Kidney (tissue), 14 donors: ENCODE data around the gene GPX4. TPM values are rescaled to one million over a fixed set of nuclear protein-coding genes. Genes with fewer than 3 reads are reported as not detected.

Experiments used
- DNase-seq, 5 donors: peaks; one replicate each; pipeline ENCODE4 v3.0.0-alpha.2; 2013 to 2020
- FAIRE-seq: peaks from 2 replicates; lab custom pipeline; 2012; peaks lifted over from hg19 to GRCh38; lab: Jason Lieb, UNC
- H3K27ac ChIP-seq, 2 donors: one replicate each; pipeline ENCODE4 v1.7.0; 2013; ENCODE audit warnings: low read depth in 2 of 2, low read length in 2 of 2, inconsistent platforms in 1 of 2
- H3K27me3 ChIP-seq: one replicate; pipeline ENCODE4 v1.7.1; 2013; ENCODE audit warnings: low read length, inconsistent platforms; ENCODE audit not compliant: control insufficient read depth, insufficient read depth
- H3K36me3 ChIP-seq, 3 donors: one replicate each; pipeline versions ENCODE4 v1.7.0 to v1.7.1; 2013; ENCODE audit warnings: low read length in 3 of 3, control low read depth in 1 of 3, inconsistent platforms in 1 of 3; ENCODE audit not compliant: insufficient read depth in 3 of 3, control insufficient read depth in 2 of 3
- H3K4me1 ChIP-seq, 3 donors: one replicate each; pipeline versions ENCODE4 v1.7.0 to v1.7.1; 2013; ENCODE audit warnings: low read length in 3 of 3, inconsistent platforms in 1 of 3, low read depth in 1 of 3; ENCODE audit not compliant: control insufficient read depth in 2 of 3, insufficient read depth in 2 of 3
- H3K4me3 ChIP-seq, 3 donors: one replicate each; pipeline versions ENCODE4 v1.7.0 to v1.8.1; 2013; ENCODE audit warnings: low read length in 3 of 3, control low read depth in 1 of 3, inconsistent platforms in 1 of 3
- H3K9ac ChIP-seq, 3 donors: one replicate each; pipeline versions ENCODE4 v1.7.0 to v1.7.1; 2013; ENCODE audit warnings: low read length in 3 of 3, control low read depth in 1 of 3, inconsistent platforms in 1 of 3
- H3K9me3 ChIP-seq, 3 donors: one replicate each; pipeline versions ENCODE4 v1.7.0 to v1.7.1; 2013; ENCODE audit warnings: low read length in 3 of 3, control low read depth in 1 of 3, inconsistent platforms in 1 of 3; ENCODE audit not compliant: control insufficient read depth in 2 of 3, insufficient read depth in 1 of 3
- CTCF ChIP-seq: IDR thresholded peaks from 3 replicates; pipeline ENCODE4 v1.5.1; 2012; ENCODE audit warnings: mild to moderate bottlenecking, moderate library complexity, borderline replicate concordance; ENCODE audit not compliant: insufficient read depth; ENCODE audit errors: extremely low read depth
- intact Hi-C: fragments of 100-400 bp; cut with DNase I; formaldehyde crosslinking; loops from one replicate; pipeline ENCODE4 v1.11.1; 2022
- polyA plus RNA-seq: library from polyadenylated mRNA; stranded (reverse); fragments of 350-450 nt; fragmentation: Illumina TruSeq; extraction: RNeasy Lipid Tissue Mini Kit (QIAGEN cat#74804); gene quantifications from one replicate; pipeline ENCODE4 v1.2.3, GENCODE V29; 2014; ENCODE audit warnings: low read depth, low replicate concordance; ENCODE audit not compliant: insufficient read depth
- total RNA-seq: library from RNA; stranded (reverse); fragmentation: NEBNext Ultra II Directional; extraction: Animal tissue kit (Norgen Biotek cat#: 25700); gene quantifications from one replicate; pipeline ENCODE4 v1.2.1, GENCODE V29; 2021
- donor health status: control.
- donor health status: control.
- donor health status: control.
- donor health status: control.
- donor health status: control.
- donor health status: DM: yes; HTN: yes; CAD: no.
- donor health status: Normal renal cell carcinoma (clear cell type).

Gene GPX4
- total and polyA plus RNA-seq, 2 donors from 2014 or later, result 268 to 966 TPM

GRCh38 chr19:1109032-1109551 lies 5.3 kb downstream of the GPX4 start:
- no peak overlapping the region for H3K4me3 ChIP-seq
- peaks cover 0 to 16% (median 0%) of the 10 kb centered on the region in 3 donors for H3K4me1 ChIP-seq
- TF ChIP-seq CTCF, result no peak
- no peaks in the 10 kb centered on the region for H3K27me3 ChIP-seq
- no peak overlapping the region for H3K27ac ChIP-seq
- no peak for DNase-seq
- no peak overlapping the region for H3K9ac ChIP-seq
- intact Hi-C loops, result no loop called here
- no peaks in the 10 kb centered on the region for H3K9me3 ChIP-seq
- no peak for FAIRE-seq
- peaks cover 0 to 10% (median 2%) of the 10 kb centered on the region in 3 donors for H3K36me3 ChIP-seq

- no peak for TF ChIP-seq CTCF
- H3K4me1 ChIP-seq, result peaks cover 0 to 16% (median 0%) of the 10 kb centered on the region in 3 donors
- H3K9ac ChIP-seq, result no peak overlapping the region
- peaks cover 0 to 10% (median 4%) of the 10 kb centered on the region in 3 donors for H3K36me3 ChIP-seq
- H3K27ac ChIP-seq, result no peak overlapping the region
- H3K27me3 ChIP-seq, result no peaks in the 10 kb centered on the region
- no peak for FAIRE-seq
- no peak overlapping the region for H3K4me3 ChIP-seq
- intact Hi-C loops, result no loop called here
- no peaks in the 10 kb centered on the region for H3K9me3 ChIP-seq
- DNase-seq, result peak in 1 of 5 donors; percentile 74
Observed at GRCh38 chr19:1109697-1110671, 6.2 kb downstream of the GPX4 start.

- Histone ChIP-seq H3K9ac (no peak overlapping the region), H3K36me3 (peaks cover 0 to 10% (median 4%) of the 10 kb centered on the region in 3 donors), H3K4me3 (no peak overlapping the region), H3K27ac (no peak overlapping the region), H3K9me3 (no peaks in the 10 kb centered on the region), H3K4me1 (peaks cover 0 to 13% (median 0%) of the 10 kb centered on the region in 3 donors), H3K27me3 (no peaks in the 10 kb centered on the region)
- TF ChIP-seq CTCF, result no peak
- DNase-seq, result peak in 1 of 5 donors; percentile 66
- FAIRE-seq, result no peak
- intact Hi-C loops, result no loop called here
Observed at GRCh38 chr19:1110809-1111640, 7.2 kb downstream of the GPX4 start.
